Stimulated activated CD4-positive, alpha-beta T cell treated with anti-CD3 and anti-CD28 coated beads, TNF-alpha, amount 100 ng/mL, for 1 hour (primary cell): Measurements from ENCODE around the gene WFIKKN1.

ENCODE experiments used
- DNase-seq, 3 donors: peaks; one replicate each; pipeline ENCODE4 v3.0.0-alpha.2; 2020; ENCODE audit warnings: low read depth in 3 of 3, low spot score in 1 of 3

The WFIKKN1 gene

DNA sequence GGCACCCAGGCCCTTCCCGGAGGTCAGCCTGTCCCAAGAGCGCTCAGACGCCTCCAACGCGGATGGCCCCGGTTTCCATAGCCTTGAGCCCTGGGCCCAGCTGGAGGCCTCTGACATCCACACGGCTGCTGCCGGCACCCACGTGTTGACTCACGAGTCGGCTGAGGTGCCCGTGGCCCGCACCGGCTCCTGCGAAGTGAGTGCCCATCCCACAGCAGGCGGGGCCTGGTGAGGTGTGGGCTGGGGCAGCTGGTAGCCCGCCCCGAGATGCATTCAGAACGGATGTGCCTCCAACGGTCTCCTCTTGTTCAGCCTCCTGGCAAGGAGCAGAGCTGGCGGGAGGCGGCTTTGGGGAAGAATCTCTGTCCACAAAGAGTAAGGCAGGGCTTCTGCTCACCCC lies 21.1 kb downstream of the WFIKKN1 start:
- no peak for DNase-seq

DNA sequence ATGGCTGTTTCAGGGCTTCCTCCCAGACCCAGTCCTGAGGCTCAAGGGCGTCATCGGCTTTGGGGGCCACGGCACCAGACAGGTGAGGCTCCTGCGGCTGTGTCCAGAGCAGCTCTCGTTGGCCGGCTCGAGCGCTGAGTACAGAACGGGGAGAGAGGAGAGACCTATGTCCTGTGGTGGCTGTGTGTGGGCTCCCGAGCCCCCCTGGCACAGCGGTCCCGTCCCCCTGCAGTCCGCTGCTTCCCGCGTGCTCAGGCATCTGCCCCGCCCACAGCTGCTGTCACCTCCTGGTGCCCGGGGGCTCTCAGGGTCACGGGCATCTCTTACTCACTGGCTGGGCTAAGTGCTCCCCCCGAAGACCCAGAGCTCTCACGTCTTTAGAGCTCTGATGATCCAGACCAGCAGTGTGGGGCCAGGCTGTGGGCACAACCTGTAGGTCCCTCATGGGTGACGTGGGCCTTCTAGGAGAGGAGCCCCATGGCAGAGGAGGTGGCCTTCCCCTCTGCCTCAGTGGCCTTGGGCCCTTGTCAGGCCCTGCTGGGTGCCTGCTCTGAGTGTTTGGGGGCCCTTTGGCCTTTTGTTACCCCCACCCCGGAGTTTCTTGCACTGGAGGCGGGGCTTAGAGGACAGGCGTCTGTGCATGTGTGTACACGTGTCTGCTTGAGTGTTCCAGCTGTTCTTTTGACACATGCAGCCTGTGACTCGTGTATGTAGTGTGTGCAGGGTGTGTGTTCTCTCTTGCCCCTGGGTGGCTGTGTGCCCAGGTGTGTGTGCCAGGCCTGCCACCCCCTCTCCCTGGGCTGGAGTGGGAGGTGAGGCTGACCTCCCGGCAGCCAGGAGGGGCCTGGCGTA lies 21.9 kb downstream of the WFIKKN1 start:
- no peak for DNase-seq

DNA sequence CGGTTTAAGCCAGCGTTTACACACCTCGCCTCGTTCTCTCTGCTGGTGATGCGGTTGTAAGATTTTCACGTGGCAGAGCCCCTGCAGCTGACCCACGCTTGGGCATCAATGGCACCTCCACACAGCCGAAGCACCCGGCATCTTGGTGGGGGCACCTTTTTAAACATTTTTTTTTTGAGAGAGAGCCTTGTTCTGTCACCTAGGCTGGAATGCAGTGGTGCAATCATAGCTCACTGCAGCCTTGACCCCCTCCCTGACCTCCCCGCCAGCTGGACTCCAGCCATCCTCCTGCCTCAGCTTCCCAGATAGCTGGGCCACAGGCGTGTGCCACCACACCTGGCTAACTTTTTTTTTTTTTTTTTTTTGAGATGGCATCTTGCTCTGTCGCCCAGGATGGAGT lies 23.2 kb downstream of the WFIKKN1 start:
- DNase-seq, result no peak

DNA sequence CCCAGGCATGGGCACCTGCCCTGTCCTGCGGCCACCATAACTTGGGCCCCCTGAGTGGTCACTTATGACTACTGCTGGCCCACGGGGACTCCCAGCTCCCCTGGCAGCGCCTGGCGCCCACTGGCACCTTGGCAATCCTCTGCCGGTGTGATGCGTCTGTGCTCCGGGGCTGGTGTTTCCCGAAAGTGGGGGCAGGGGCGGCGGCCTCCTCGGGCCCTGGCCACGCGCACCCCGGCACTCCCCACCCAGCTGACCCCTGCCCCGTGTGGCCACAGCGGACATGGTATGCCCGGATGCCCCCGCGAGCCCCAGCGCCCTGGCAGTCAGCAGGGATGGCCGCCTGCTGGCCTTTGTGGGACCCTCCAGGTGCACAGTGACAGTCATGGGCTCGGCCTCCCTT lies 26.7 kb downstream of the WFIKKN1 start:
- no peak for DNase-seq

DNA sequence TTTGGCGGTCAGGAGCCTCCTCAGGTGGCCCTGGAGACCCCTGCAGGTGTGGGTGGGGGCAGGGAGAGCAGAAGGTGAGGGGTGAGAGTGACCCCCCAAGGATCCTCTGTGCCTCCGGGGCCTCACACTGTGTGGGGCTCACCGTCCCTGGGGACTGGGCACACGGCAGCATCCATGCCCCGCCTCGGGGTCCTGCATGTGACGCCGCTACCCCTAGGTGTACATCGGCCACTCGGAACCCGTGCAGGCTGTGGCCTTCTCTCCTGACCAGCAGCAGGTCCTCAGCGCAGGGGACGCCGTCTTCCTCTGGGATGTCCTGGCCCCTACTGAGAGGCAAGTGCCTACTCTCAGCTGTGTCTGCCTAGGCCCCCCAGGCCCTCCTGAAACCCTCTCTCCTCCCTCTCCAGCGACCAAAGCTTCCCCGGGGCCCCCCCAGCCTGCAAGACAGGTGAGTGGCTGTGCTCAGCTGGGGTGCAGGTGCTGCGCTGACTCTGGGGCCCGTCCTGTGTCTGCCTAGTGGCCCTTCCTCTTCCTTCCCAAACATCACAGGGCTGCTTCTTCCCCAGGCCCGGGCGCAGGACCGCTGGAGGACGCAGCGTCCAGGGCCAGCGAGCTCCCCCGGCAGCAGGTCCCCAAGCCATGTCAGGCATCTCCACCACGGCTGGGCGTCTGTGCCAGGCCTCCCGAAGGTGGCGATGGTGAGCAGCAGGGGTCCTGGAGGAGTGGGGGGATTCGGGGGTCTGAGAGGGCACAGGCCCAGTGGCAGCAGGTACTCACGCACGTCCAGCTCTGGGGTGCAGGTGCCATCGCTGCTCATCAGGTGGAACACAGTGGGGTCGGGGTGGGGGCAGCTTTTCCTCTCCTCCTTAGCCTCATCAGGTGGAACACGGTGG lies 28.1 kb downstream of the WFIKKN1 start:
- no peak for DNase-seq

DNA sequence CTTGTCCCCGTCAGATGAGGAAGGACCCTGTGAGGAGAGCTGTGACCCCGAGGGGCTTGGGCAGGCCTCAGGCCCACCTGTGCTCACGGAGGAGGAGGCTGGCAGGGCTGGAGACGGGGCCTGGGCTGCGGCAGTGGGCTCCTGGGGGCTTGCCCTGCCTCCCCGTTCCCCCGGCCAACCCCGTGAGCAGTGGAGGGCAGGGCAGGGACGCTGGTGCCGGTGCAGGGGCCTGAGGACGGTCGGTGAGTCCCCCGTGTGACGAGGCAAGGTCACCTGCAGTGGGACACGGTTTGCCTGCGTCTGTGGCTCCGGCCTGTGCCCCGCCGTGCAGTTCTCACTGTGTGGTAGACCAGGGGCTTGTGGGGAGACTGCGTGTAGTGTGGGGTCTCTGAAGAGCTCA lies 28.8 kb downstream of the WFIKKN1 start:
- no peak for DNase-seq

DNA sequence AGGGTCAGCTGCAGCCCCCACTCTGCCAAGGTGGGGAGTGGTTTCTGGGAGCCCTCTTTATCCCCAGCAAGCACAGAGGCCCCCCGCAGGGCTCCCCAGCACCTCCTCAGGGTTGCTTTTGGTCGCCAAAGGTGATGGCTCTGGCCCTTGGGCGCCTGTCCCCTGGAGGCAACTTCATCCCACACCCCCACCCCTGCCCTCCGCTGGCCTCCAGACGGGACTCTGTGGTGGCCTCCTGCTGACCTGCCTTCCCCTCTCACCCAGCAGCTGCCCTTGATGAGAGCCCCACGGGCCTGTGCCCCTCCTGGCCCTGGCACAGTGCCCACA lies 29.3 kb downstream of the WFIKKN1 start:
- DNase-seq, result no peak

DNA sequence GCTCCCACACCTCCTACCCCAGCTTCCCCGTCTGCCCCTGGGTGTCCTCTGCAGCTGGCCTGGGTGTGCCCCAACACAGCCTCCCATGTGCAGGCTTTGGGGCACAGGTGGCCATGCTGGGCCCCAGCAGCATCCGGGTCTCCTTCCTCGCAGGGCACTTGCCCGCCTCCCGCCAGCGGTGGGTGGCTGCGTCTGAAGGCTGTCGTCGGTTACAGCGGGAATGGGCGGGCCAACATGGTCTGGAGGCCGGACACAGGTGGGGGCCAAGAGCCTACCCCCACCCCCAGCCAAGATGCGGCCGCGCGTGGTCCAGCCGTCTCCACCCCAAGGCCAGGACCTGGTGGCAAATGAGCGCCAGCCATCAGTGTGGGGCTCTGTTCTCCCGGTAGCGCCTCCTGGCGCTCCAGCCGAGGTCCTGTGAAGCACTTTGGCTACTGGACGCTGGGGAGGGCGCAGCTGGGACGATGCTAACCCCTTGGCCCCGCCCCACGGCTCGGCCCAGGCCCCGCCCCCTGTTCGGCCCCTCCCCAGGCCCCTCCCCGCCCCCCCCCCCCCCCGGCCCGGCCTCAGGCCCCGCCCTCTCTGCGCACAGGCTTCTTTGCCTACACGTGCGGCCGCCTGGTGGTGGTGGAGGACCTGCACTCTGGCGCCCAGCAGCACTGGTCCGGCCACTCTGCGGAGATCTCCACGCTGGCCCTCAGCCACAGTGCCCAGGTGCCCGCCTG lies 29.8 kb downstream of the WFIKKN1 start:
- DNase-seq, result peak in 2 of 3 donors; percentile 29 to 53

DNA sequence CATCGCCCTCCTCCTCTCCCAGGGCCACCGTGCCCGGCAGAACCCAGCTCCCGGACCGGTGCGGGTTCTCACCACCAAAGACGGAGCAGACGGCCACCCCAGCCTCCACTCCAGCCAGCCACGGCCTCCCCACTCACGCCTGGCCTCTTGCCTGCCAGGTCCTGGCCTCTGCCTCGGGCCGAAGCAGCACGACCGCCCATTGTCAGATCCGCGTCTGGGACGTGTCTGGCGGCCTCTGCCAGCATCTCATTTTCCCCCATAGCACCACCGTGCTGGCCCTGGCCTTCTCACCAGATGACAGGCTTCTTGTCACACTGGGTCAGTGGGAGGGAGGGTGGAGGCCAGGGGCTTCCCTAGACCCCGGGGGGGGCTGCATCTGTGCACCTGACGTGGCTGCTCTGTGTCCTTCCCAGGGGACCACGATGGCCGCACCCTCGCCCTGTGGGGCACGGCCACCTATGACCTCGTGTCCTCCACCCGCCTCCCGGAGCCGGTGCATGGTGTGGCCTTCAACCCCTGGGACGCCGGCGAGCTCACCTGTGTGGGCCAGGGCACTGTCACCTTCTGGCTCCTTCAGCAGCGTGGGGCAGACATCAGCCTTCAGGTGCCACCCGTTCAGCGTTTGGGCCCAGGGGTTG lies 30.5 kb downstream of the WFIKKN1 start:
- no peak for DNase-seq

DNA sequence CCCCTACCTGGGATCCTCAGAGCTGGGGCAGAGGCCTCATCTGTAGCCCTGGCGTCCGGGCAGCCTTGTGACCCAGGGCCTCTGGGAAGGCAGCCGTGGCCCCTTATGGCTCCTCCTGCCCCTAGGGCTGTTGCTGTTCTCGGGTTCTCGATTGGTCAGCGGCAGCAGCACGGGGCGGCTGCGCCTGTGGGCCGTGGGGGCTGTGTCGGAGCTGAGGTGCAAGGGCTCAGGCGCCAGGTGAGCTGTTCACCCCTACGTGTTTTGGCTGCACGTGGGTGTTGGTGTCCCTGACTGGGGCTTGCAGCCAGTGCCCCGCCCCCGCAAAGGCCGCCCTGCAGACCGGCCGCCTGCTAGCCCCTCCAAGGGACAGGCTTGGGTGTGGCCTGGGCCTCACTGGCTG lies 31.3 kb downstream of the WFIKKN1 start:
- no peak for DNase-seq

DNA sequence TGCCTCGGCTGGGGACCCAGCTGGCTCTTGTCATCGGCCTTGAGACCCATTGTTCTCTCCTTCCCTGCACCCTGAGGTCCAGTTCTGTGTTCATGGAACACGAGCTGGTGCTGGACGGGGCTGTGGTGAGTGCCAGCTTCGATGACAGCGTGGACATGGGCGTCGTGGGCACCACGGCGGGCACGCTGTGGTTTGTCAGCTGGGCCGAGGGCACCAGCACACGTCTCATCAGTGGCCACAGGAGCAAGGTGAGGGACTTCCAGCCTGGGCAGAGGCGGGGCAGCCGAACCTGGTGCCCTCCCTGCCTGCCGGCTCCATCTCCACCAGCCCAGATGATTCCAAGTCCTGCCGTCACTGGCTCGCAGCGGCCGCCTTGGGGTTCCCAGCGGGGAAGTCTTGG lies 31.8 kb downstream of the WFIKKN1 start:
- no peak for DNase-seq

DNA sequence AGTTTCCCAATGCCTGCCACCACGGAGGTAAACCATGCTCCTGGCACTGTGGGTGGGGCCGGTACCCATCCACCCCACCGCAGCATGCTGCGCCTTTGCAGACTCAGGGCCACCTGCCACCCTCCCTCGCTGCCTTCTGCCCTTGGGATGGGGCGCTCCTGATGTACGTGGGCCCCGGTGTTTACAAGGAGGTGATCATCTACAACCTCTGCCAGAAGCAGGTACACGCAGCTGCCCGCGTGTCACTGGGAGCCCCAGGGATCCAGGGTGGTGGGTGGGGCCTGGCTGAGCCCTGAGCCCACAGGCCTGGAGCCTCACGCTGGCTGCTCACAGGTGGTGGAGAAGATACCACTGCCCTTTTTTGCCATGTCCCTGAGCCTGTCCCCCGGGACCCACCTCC lies 35.8 kb downstream of the WFIKKN1 start:
- DNase-seq, result no peak

DNA sequence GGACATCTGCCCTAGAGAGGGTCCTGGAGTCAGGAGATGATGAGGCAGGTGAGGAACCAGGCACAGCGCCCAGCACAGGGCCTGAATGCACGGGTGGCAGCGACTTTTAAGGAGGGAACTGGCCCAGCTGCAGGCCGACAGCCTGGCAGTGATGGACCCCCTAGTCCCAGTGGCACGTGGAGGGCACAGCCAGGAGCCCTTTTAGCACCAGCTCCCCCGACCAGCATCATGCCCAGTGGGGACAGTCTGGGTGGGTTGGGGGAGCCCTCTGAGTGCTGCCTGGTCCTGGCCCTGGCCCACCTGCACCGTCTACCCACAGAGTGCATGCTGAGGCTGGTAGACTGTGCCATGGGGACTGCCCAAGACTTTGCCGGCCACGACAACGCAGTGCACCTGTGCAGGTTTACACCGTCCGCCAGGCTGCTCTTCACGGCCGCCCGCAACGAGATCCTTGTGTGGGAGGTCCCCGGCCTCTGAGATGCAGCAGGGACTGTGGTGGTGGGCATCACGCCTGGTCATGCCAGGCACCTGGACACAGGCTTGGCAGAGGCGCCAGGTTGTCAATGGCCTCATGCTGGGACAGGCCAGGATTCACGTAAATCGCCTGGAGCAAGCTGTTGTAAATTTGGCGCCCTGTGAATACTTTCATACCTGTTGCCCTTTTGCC lies 36.5 kb downstream of the WFIKKN1 start:
- no peak for DNase-seq

DNA sequence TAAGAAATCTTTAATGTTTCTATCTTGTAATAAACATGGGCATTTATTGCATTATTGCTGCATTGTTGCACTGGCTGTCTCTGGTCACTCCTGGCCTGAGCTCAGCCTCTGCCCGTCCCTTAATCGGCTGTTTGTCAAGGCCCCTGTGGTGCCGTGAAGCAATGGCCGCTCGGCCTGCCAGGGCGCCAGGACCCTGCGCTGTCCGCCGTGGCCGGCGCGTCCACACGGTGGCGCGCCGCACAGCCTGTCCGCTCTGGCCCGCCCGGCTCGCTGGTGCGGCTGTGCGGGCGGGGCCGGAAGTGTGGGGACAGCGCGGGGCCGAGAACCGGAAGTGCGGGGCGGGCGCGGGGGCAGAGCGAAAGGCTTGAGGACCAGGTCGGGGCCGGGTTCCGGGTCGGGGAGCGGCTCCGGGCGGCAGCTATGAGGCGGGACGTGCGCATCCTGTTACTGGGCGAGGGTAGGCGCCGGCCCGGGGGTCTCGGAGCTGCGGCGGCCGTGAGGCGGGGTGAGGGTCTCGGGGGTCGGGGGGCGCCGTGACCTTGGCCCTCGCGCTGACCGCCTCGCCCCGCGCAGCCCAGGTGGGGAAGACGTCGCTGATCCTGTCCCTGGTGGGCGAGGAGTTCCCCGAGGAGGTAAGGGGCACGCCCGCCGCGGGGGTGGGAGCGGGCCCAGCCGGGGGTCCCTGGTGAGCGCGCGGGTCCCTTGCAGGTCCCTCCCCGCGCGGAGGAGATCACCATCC lies 37.2 kb downstream of the WFIKKN1 start, which contains the start of gene RHOT2:
TSS of gene RHOT2 (plus strand) at position 353 of the 739 bp plus-strand sequence. CDS start at position 421, 68 bp downstream.
- DNase-seq, result peak; percentile 77 to 95 (median 87)

DNA sequence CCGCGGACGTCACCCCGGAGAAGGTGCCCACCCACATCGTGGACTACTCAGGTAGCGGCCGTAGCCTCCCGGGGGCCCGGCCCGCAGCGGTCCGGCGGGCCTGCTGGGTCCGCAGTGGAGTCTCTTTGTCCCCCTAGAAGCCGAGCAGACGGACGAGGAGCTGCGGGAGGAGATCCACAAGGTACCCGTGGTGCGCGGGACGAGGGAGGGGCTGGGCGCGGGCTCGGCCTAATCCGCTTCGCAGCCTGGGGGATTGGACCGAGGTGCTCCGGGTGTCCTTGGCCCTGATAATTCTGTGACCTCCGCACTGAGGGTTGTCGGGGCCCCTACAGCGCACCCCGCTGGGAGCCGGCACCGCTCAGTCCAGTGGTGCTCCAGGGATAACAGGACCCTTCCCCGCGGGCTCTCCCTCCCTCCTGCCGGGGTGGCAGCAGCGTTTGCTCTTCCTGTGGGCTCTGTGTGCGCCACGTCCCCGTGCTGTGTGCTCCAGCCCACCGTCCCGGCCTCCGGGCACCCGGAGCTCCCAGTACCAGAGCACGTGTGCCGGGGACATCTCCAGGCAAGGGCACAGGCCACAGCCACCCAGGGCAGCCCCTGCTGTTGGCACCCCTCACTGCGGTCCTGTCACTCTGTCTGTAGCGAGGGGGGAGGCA lies 37.9 kb downstream of the WFIKKN1 start:
- no peak for DNase-seq

DNA sequence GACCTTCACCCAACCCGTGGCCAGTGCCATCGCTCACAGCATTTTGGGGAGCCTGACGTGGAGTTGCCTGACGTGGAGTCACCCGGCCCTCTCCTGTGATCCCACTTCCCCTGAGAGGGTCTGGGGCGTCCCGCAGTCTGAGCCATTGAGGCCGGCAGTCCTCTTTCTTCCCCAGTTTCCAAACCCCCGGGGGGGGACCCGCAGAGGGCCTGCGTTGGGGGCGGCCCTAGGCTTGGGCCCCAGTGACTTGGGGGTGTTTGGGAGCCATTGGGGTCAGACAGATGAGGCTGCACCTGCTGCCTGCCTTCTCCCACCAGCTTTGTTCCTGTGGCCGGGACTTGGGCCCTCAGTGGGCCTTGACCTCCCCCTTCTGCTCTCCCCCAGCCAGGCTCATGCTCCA lies 38.9 kb downstream of the WFIKKN1 start:
- no peak for DNase-seq

DNA sequence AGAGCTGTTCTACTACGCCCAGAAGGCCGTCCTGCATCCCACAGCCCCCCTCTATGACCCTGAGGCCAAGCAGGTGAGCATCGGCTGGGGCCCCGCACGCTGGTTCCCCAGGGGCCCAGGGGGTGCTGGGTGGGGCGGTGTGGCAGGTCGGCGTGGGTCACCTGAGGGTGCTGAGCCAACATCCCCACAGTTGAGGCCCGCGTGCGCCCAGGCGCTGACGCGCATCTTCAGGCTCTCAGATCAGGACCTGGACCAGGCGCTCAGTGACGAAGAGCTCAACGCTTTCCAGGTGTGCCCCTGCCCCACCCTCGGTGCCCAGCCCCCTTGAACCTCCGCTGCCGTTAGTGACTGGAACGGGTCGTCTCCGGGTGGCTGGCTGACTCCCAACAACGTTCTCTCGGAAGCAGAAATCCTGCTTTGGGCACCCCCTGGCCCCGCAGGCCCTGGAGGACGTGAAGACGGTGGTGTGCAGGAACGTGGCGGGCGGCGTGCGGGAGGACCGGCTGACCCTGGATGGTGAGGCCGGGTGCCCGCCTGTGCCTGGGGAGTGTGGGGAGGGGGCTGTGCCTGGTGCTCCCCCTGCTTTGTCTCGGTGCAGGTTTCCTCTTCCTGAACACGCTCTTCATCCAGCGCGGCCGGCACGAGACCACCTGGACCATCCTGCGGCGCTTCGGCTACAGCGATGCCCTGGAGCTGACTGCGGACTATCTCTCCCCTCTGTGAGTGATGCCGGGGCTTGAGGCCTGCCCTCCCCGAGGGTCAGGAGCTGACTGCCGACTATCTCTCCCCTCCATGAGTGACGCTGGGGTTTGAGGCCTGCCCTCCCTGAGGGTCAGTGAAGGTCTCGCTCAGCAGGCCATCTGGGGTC lies 39.9 kb downstream of the WFIKKN1 start:
- DNase-seq, result no peak

DNA sequence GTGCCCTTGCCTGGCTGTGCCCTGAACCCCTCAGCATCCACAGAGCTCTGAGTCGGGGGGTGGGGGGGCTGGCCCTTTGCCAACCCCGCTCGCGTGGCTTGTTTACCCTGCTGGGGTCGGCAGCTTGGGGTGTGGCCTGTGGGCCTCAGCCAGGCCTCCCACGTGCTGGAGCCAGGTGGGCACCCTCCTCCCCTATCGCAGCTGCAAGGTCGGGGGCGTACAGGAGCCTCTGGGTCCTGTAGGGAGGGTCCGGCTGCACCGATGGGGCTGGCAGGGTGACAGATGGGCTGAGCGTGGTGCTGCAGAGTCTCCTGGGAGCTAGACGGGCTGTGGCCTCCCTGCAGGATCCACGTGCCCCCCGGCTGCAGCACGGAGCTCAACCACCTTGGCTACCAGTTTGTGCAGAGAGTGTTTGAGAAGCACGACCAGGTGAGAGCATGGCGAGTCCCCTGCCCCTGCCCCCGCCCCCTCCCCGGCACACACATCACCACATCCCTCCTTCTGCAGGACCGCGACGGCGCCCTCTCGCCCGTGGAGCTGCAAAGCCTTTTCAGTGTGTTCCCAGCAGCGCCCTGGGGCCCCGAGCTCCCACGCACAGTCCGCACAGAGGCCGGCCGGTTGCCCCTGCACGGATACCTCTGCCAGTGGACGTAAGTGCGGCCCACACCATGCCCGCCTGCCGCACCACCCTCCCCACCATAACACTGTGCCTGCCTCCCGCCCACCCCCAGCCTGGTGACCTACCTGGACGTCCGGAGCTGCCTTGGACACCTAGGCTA lies 40.8 kb downstream of the WFIKKN1 start:
- DNase-seq, result no peak
